NK-92 (cell line): ENCODE measurements around the gene ASB1.

Experiments used
- DNase-seq: peaks from one replicate; lab custom pipeline; 2025; ENCODE audit not compliant: unreplicated experiment; lab: John Stamatoyannopoulos, UW

Gene ASB1

DNA sequence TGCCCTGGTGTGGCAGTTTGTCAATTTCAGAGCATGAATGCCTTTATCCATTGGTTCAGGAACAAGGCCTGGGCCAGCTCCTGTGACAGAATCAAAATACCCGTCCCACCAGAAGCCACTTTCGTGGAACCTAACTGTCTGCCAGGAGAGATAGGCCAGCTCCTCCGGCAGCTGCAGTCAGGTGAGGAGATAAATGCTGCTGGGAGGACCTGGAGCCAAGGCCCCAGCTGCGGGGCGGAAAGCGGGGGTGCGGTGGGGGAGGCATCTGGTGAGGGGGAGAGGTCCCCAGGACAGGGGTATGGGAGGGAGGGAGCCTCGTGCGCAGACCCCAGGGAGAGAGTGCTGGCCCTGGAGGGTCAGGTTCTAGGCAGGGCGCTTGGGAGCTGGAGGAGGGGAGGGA is 4.4 kb upstream of the ASB1 start:
- DNase-seq, result no peak

DNA sequence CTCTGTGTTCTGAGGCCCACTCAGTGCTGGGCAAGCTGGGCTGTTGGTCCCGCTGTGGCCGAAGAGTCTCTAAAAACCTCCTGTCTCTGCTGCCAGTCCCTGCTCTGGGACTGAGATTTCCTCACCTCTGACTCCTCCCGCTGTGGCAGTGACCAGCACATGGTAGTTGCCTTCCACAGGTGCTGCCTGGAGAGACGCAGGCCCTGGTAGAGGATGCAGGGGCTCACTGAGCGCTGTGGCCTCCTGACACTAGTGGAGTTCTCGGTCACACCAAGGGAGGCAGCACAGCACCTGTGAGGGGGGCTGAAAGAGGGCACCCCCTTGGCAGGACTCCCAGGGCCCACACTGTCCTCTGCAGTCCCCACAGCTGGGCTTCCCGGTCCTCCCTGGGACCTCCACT is 3.8 kb upstream of the ASB1 start:
- DNase-seq, result no peak

DNA sequence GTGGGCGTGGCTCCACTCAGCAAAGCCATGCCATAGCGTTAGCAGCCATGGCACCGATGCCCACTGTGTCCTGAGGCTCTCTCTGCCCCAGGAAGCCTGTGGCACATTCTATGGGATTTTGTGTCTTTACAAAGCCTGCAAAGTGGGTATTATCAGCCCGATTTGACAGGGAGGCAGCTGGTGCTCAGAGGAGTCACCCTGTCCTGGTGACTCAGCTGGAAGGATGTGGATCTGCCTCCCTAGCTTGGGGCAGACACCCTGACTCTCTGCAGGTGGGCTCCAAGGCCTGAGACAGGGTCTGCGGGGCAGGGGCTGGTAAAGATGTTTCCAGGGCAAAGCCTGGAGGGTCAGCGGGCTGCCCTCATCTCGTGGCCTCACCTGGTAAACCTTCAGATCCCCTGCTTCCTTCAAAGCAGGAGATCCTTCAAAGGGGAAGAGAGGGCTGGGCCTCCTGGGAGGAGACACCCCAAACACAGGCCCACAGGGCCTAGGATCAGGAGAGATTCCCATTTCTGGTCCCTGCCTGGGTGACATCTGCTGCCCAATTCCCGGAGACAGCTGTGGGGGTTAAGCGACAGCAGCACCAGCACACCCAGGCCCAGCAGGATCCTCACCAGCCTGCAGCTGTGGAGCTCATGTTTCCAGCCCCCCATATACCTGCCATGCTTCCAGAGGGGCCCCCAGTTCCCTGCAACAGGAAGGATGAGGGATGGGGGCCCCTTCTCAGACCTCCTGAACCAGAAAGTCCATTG is 3.0 kb upstream of the ASB1 start:
- no peak for DNase-seq

DNA sequence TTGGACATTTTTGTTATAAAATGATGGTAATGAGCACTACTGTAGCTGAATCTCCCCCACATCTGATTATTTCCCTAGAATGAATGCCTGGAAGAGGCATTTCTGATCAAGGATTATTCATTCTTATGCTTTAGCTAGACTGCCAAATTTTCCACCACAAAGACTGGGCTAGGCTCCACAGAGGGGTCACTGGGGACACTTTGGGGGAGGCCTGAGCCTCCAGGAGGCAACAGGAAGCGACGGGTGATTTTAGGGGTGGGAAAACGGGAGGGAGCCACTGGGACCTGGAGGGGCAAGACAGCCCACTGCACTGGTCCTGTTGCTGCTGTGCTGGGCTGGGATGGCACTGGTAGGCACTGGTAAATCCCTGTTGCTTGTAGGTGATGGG is 2.4 kb upstream of the ASB1 start:
- no peak for DNase-seq

DNA sequence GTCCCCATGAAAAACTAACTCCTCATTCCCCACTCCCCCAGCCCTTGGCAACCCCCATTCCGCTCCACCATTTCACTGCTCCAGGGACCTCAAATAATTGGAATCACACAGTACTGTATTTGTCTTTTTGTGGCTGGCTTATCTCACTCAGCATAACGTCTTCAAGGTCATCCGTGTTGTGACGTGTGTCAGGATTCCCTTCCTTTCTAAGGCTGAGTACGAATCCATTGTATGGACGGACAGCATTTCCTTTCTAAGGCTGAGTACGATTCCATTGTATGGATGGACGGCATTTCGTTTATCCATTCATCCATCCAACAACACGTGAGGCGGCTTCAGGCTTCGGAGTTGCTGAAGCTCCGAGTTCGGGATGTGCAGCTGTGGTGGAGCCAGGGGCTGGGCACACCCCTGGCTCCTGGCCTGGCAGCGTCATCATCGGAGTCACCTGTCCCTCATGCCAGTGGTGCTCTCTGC is 1.2 kb upstream of the ASB1 start:
- no peak for DNase-seq

GRCh38 chr2:238425979-238426567 is 654 bp upstream of the ASB1 start:
- no peak for DNase-seq

DNA sequence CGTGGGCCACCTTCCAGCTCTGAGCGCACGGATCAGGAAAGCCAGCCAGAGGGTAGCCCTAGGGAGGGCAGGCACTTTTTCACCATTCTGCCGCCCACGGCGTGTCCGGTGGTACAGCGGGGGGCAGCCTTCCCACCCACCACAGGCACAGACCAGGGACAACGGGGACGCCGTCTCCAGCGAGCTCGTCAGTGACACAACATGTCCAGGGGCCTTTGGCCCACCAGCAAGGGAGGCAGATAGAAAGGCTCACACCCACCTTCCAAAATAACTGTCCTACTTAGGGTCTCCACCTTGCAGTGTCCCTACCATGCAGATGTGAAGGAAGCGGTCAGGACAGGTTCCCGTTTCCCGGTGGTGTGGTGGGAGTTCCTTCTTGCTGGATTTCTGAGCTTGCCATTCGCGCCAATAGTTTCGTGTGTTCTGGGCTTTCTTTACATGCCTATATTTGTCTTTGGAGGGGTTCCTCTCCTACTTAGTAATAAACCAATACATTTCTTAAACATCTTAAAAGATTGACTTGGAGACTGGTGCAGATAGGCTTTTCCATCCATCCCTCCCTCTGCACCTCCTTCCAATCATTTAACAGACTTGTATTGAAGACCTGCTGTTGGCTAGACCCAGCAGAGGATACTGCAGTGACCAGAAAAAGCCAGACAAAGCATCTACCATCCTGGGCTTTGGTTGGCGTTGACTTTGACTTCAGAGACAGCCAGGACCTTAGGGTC is 872 bp downstream of the ASB1 start:
- no peak for DNase-seq

GRCh38 chr2:238428866-238429265 is 2.1 kb downstream of the ASB1 start:
- DNase-seq, result no peak

DNA sequence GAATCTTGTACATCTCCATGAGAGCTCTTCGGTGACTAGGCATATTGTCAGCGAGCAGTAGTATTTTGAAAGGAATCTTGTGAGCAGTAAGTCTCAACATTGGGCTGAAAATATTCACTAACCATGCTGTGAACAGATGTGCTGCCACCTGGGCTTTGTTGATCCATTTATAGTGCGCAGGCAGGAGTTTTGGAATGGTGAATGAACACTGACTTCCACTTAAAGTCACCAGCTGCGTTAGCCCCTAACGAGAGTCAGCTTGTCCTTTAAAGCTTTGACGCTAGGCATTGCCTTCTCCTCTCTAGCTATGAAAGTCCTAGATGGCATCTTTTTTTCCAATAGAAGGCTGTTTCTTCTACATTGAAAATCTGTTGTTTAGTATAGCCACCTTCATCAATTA is 4.1 kb downstream of the ASB1 start:
- no peak for DNase-seq

DNA sequence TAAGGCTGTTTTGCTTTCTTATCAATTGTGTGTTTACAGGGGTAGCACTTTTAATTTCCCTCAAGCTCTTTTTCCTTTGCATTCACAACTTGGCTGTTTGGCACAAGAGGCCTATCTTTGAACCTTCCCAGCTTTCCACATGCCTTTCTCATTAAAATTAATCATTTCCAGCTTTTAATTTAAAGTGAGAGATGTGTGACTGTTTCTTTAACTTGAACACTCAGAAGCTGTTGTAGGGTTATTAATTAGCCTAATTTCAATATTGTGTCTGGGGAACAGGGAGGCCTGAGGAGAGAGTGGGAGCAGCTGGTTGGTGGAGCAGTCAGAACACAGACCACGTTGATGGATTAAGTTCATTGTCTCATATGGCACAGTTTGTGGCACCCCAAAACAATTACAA is 4.7 kb downstream of the ASB1 start:
- no peak for DNase-seq

GRCh38 chr2:238433300-238433915 is 6.7 kb downstream of the ASB1 start:
- no peak for DNase-seq

GRCh38 chr2:238433941-238434845 is 7.5 kb downstream of the ASB1 start:
- no peak for DNase-seq

GRCh38 chr2:238434846-238435751 is 8.4 kb downstream of the ASB1 start:
- DNase-seq, result no peak

DNA sequence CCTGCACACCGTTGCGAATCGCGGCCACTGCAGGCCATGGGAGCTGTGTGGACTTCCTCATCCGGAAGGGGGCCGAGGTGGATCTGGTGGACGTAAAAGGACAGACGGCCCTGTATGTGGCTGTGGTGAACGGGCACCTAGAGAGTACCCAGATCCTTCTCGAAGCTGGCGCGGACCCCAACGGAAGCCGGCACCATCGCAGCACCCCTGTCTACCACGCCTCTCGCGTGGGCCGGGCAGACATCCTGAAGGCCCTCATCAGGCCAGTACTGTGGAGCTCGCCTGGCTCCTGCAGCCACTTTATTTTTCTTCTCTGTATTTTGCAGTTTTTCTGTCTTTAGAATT is 9.0 kb downstream of the ASB1 start:
- no peak for DNase-seq

- DNase-seq, result no peak
Observed at GRCh38 chr2:238438856-238439849, 12.4 kb downstream of the ASB1 start.

DNA sequence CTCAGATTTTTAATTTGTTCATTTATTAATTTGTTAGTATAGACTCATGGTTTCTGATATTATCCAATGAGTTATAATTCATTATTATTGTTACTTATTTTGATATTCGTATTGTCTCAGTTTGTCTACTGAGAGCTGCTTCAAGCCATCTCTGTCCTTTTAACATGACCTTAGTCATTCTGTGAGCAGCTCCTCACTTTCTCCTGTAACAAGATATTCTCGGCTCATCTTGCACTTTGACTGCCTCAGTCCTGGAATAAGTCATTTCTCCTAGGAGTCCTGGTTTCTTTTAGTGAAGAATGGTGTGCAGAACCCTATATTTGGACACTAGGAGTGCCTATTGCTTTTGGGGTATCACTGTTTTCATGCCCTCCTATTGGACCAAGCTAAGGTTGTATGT is 13.2 kb downstream of the ASB1 start:
- DNase-seq, result no peak

DNA sequence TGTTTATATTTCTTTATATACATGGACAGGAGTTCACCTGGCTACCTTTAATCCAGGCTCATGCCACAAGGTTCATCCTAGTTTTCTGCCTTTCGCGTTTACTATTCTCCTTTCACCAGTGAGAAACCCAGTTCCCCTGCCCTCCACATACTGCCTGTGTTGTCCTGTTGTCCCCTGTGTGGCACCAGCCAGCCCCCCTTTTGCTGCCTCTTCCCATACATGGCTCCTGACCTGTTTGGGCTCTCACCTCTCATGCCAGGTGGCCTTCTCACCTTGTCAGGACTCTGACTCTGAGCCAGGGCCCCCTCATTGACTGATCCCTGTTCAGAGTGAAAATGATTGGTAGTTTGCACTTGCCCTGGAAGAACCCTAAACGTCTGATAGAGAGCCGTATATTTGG is 13.6 kb downstream of the ASB1 start:
- no peak for DNase-seq

- DNase-seq, result no peak
Observed at GRCh38 chr2:238440767-238441166, 14.0 kb downstream of the ASB1 start.
